ENCODE measurements around the gene GET4. TPM values are rescaled to one million over a fixed set of nuclear protein-coding genes. Genes with fewer than 3 reads are reported as not detected.
A peak's percentile ranks its signal among the peaks of the same experiment; 100 is the strongest.

Gene GET4
- total RNA-seq, 4 donors from 2014 or later = 18.4 to 34.8 (median 28.7) TPM

GRCh38 chr7:867001-867405 lies 9.4 kb upstream of the GET4 start:
- Histone ChIP-seq H3K36me3 (peaks cover 0 to 93% of the 10 kb centered on the region in 2 donors), H3K27me3 (no peaks in the 10 kb centered on the region), H3K27ac (peak overlapping the region; percentile 68 to 97 (median 90)), H3K4me3 (peak overlapping the region in 1 of 2 donors; percentile 23), H3K4me1 (peaks cover 0 to 53% (median 15%) of the 10 kb centered on the region in 3 donors), H3K9me3 (no peaks in the 10 kb centered on the region)
- ATAC-seq = peak; percentile 90
- TF ChIP-seq, protein P1, sequence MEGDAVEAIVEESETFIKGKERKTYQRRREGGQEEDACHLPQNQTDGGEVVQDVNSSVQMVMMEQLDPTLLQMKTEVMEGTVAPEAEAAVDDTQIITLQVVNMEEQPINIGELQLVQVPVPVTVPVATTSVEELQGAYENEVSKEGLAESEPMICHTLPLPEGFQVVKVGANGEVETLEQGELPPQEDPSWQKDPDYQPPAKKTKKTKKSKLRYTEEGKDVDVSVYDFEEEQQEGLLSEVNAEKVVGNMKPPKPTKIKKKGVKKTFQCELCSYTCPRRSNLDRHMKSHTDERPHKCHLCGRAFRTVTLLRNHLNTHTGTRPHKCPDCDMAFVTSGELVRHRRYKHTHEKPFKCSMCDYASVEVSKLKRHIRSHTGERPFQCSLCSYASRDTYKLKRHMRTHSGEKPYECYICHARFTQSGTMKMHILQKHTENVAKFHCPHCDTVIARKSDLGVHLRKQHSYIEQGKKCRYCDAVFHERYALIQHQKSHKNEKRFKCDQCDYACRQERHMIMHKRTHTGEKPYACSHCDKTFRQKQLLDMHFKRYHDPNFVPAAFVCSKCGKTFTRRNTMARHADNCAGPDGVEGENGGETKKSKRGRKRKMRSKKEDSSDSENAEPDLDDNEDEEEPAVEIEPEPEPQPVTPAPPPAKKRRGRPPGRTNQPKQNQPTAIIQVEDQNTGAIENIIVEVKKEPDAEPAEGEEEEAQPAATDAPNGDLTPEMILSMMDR (IDR thresholded peaks at IDR 0.05) = no peak
- TF ChIP-seq POLR2A (IDR thresholded peaks at IDR 0.05) (peak in 1 of 2 donors; percentile 23), EP300 (IDR thresholded peaks at IDR 0.05) (peak; percentile 59), POLR2AphosphoS5 (IDR thresholded peaks at IDR 0.05) (peak; percentile 84)
- WGBS, 2 donors (ENCODE audit: low coverage in 1 of 2) = 11 to 37% methylated on average over 3 to 8 of the region's 18 CpGs

DNA sequence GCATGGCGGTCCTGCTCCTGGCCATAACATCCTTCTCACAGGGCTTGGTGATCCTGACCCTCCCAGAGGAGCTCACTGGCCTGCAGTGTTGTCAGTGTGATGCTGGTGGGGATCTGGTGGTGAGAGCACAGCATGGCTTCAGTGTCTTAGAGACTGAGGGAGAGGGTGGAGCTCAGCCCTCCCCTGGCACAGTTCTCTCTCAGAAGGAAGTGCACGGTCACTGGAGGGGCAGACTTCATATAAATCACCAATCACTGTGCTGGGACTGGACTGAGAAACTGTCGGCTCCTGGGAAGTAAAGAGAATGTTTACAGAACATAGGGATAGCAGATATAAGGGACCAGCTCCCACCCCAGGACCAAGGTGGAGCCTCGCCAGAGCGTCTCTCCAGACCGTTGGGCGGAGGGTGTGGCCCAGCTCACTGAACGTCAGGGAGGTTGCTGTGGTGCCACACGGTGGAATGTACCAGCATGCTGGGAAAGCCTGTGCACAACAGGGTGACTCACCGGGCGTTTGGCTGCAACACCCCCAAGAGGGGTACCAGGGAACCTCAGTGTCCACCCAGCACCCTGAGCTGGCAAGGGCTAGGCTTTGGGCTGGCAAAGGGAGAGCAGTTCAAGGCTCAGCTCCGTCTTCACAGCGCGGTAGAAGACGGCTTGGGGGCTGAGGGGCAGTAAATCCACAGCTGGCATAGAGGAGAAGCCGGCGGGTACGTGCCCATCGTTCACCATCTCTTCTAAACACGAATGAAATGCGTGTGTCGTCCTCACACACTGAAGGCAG lies 8.8 kb upstream of the GET4 start:
- peak overlapping the region; percentile 68 to 97 (median 90) for H3K27ac ChIP-seq
- ATAC-seq = peak; percentile 90
- no peaks in the 10 kb centered on the region for H3K9me3 ChIP-seq
- WGBS, 2 donors (ENCODE audit: low coverage in 1 of 2) = 44 to 53% methylated on average over 3 to 13 of the region's 22 CpGs
- H3K27me3 ChIP-seq = no peaks in the 10 kb centered on the region
- TF ChIP-seq POLR2AphosphoS5 (IDR thresholded peaks at IDR 0.05) = peak; percentile 94
- peak; percentile 2 to 29 for TF ChIP-seq POLR2A (IDR thresholded peaks at IDR 0.05)
- TF ChIP-seq, protein P1 (IDR thresholded peaks at IDR 0.05) = peak in 2 of 4 experiments; percentile 31 to 42
- TF ChIP-seq EP300 (IDR thresholded peaks at IDR 0.05) = peak; percentile 55
- H3K4me1 ChIP-seq = peaks cover 0 to 59% (median 15%) of the 10 kb centered on the region in 3 donors
- peak overlapping the region in 1 of 2 donors; percentile 25 for H3K4me3 ChIP-seq
- H3K36me3 ChIP-seq = peaks cover 0 to 93% of the 10 kb centered on the region in 2 donors

GRCh38 chr7:868189-868486 lies 8.2 kb upstream of the GET4 start:
- ATAC-seq = no peak
- Histone ChIP-seq H3K9me3 (no peaks in the 10 kb centered on the region), H3K27me3 (no peaks in the 10 kb centered on the region), H3K4me3 (peak overlapping the region in 1 of 2 donors; percentile 25), H3K27ac (peak overlapping the region; percentile 68 to 97 (median 90)), H3K36me3 (peaks cover 0 to 92% of the 10 kb centered on the region in 2 donors), H3K4me1 (peaks cover 0 to 64% (median 21%) of the 10 kb centered on the region in 3 donors)
- 40% methylated on average over 3 of the region's 17 CpGs; no CpG with 5 or more reads in 1 of the 2 donors for WGBS, 2 donors (ENCODE audit: low coverage in 1 of 2)
- TF ChIP-seq POLR2AphosphoS5 (IDR thresholded peaks at IDR 0.05) = no peak
- TF ChIP-seq POLR2A (IDR thresholded peaks at IDR 0.05) = no peak
- TF ChIP-seq EP300 (IDR thresholded peaks at IDR 0.05) = no peak
- TF ChIP-seq, protein P1 (IDR thresholded peaks at IDR 0.05) = no peak

DNA sequence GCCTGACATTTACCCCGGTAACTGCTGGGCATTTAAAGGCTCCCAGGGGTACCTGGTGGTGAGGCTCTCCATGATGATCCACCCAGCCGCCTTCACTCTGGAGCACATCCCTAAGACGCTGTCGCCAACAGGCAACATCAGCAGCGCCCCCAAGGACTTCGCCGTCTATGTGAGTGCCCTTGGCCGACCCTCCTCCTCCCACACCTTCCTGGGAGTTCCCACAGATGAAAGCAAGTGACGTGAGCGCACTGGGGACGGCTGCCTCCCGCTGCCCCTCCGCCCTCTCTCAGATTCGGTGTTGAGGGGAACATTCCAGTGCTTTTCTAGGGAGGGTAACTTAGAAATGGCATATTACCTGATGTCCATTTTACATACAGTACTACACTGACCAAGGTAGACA lies 7.0 kb upstream of the GET4 start:
- TF ChIP-seq, protein P1 (IDR thresholded peaks at IDR 0.05) = no peak
- TF ChIP-seq EP300 (IDR thresholded peaks at IDR 0.05) (no peak), POLR2A (IDR thresholded peaks at IDR 0.05) (no peak), POLR2AphosphoS5 (IDR thresholded peaks at IDR 0.05) (no peak)
- H3K27me3 ChIP-seq = no peaks in the 10 kb centered on the region
- peaks cover 0 to 80% of the 10 kb centered on the region in 2 donors for H3K36me3 ChIP-seq
- 61 to 66% methylated on average over 6 to 7 of the region's 14 CpGs for WGBS, 2 donors (ENCODE audit: low coverage in 1 of 2)
- H3K4me1 ChIP-seq = peaks cover 2 to 76% (median 27%) of the 10 kb centered on the region in 3 donors
- no peaks in the 10 kb centered on the region for H3K9me3 ChIP-seq
- H3K4me3 ChIP-seq = no peak overlapping the region
- peak overlapping the region; percentile 55 to 97 (median 90) for H3K27ac ChIP-seq
- ATAC-seq = no peak

All from gastroesophageal sphincter (tissue), 4 donors.